HG02938 (cell line): Measurements from ENCODE around the gene P2RY12.

Source experiments
- ATAC-seq: cut with Tn5 transposase; IDR thresholded peaks from one replicate; pipeline ENCODE4 v1.9.1; 2021; ENCODE audit warnings: mild to moderate bottlenecking, moderate library complexity; ENCODE audit not compliant: unreplicated experiment

The P2RY12 gene

DNA sequence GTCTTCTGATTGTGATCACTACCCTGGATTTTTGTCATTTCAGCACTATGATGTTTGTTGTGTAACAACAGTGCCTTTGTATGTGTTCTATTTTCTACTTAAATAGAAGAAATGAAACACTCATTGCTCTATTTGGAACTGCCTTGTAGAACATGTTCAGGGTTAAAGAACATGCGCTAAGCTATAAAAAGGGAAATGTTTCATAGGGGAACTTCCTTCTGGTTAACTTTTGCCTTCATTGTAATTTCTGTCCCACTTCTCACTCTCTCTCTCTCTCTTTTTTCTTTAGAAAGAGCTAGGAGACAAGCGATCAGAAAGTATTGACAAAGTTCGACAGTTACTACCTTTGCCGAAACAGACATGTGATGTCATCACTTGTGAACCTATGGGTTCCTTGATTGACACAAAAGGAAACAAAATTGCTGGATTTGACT lies at the start of gene P2RY12:
P2RY12 (minus strand) TSS at position 13 of the 434 bp plus-strand sequence. CDS start 45,908 bp downstream, outside the sequence.
- ATAC-seq, result peak; percentile 39

DNA sequence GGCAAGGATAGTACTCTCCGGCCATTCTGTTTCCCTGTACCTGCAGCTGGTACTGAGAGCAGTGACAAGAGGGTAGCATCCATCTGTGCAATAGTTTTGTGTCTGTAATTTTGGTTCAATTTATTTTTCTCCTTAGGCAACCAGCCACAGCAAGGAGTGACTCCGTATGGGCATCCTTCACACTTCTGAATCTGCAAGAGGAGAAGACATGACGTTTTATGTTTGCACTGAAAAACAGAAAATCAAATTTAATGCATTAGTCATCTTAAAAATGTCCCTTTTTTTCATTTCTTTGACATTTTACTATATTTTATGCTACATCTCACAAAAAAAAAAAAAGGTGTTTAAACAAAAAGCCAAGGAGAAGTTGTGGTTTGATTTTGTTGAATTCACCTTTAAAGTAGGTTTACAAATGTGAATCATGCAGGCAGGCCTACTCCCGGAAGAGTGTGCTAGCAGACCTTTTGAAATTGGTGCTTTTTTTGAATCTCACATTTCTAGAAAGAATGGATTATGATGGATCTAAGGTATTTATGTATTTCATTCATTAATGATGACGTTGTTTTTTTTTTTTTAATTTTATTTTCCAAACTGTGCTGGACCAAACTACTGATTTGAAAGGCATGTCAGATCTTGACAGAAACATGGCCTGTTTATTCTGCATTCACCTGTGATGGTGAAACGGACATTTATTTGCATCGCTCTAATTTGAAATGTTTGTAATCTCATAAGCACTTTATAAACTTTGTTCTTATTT lies 48.2 kb upstream of the P2RY12 start:
- no peak for ATAC-seq

DNA sequence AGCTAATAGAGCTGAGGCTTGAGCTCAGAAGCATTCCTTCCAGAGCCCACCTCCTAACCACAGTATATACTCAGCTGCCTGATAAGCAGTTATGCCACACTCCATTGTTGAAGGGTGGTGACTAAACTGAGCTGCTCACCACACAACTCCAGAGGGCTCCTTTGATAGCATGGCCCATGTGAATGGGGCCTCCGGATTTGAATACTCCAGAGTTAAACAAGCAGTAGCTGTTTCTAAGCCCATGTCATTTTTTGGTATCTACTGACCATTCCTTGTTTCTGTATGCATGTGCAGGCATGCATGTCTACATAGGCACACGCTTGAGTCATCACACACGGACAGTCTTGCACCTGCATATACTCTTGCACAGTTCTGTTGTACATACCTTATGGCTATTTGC lies 47.4 kb upstream of the P2RY12 start:
- no peak for ATAC-seq

DNA sequence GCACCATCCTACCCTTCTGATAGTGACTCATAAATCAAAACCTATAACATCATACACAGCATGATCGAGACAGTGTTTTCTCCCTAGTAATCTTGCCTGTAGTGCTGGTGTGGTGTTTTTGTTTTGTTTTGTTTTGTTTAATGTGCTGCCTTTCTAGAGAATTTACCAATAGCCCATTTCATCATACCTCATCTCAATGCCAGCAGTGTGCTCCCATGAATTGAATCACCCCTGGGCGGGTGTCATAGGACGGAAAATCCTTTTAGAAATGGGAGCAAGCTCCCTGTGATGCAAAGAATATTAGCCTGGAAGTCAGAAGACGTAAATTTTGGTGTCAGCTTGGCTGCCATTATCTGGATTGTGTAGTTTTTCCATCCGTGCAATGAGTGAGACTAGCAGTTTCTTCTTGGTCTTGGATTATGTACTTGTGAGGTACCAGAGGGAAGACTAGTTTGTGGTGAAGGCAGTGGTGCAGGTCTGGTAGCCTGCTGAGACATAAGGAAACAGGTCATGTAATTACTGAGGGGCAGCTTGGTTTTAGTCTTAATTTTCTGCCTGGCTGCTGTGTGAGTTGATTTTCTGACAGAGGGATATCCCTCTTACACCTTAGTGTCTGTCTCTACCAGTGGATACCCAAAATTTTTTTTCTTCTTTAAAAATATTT lies 46.4 kb upstream of the P2RY12 start:
- no peak for ATAC-seq

DNA sequence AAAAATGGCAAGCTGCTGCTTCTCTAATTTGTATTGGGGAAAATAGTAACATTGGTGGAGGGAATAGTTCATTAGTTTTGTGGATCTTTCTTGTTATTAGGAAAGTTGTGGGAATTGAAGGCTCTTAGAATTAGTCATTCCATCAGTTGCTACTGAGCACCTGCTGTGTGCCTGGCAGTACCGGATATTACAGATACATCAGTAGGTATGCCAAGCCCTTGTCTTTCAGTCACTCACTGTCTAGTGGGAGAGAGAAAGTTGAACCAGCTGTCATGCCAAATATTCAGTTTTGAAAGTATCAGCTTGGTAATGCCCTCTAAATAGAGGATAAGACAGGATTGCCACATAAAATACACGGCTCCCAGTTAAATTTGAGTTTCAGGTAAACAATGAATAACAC lies 43.8 kb upstream of the P2RY12 start:
- no peak for ATAC-seq

DNA sequence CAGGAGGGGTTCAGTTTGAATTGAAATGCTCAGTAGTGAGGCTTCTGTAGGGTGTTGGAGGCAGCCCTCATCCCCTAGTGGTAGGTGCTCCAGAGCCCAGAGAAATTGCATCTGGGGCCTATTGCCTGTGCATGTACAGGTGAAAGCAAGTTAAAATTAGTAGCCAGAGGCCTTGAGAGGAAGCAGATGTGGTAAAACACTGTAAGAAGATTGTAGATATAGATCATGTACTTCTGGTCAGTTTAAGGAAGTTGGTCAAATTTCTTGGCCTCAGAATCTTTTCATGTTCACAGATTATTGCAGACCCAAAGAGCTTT lies 41.7 kb upstream of the P2RY12 start:
- ATAC-seq, result peak; percentile 88

DNA sequence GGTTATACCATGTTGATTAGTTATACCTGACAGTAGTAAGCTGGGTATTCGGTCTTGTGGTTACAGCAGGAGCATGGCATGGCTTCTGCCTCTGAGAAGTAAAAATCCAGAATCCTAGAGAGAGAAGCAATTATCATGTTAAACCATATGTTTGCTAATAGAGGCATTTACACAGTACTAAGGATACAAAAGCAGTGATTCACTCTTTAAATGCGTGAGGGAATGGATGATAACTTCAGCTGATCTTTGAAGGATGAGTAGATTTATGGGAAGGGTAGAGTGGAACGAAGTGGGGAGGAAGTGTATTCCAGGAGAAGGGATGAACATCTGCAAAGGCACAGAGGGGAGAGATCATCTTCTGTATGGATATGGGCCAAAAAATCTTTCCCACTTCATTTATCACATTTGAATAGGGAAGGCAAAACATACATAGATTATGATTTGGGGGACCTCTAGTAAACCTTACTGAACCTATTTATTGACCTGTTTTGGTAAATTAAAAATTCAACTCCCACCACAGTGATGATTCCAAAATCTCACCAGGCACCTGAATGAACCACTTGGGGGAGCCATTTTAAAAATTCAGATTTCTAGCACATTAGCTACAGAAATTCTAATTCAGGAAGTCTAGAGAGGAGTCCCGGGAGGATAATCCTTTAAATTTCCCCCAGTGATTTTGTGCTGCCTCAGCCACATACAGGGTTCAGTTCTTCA lies 41.2 kb upstream of the P2RY12 start:
- ATAC-seq, result peak; percentile 20

DNA sequence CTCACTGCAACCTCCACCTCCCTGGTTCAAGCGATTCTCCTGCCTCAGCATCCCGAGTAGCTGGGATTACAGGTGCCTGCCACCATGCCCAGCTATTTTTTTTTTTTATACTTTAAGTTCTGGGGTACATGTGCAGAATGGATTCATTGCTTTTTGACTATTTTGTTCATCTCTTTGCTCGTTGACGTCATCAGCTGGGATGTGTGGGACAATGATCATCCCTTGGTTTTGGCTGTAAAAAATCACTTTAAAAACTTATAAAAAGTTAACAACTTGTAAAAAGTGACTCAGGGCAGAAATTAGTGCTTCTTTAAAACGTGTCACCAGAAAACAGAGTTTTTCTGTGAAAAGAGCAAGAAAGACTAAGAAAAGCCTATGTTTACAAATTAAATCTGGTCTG lies 38.5 kb upstream of the P2RY12 start:
- no peak for ATAC-seq

DNA sequence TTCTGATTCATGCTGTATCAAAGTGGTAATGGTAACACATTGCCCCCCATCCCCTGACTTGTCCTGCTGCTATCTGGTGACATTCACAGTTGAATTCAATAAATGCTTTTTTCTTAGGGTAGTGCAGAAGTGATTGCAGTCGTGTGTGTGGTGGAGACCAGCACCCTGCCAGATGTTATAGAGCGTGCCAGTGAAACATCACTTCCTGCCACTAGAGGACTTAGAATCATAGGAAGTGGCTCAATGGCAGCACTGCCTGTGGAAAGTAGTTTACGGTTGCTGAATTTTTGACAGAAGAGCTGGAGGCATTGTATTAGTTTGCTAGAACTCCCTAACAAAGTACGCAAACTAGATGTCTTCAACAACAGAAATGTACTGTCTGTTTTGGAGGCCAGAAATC lies 37.4 kb upstream of the P2RY12 start:
- ATAC-seq, result no peak

DNA sequence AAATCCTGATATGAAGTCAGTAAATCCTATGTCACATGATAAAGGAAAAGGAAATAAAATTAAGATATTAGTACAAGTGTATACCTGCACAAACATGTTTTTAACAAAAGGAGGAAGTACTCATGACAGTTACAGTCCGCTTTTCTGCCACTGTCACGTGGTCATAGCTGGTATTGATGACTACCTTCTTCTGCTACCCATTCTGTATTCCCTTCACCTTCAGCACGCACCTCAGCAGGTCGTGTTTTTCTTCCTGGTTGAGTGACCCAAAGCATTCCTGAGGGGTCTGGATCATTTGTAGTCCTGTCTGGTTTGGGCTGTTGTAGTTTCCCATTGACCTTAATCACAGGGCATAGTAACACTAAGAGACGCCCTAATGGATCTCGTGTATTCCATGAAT lies 35.3 kb upstream of the P2RY12 start:
- ATAC-seq, result no peak

DNA sequence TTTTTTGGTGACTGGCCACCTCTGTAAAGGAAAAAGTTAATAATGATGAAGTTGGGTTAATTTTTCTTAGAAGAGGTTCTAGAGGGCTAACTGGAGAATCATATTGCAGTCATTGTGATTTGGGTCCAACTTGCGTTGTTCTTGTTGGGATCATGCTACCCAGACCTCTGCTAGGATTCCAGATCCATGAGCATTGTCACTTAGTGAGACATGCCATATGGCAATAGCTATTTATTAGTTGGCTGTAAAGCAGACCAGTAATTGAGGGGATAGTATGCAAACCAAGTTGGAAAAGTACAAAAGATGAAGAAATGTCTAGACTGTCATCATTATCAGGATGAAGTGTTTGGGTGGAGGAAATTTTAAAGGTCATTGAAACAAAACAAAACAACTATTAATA lies 30.7 kb upstream of the P2RY12 start:
- ATAC-seq, result no peak

DNA sequence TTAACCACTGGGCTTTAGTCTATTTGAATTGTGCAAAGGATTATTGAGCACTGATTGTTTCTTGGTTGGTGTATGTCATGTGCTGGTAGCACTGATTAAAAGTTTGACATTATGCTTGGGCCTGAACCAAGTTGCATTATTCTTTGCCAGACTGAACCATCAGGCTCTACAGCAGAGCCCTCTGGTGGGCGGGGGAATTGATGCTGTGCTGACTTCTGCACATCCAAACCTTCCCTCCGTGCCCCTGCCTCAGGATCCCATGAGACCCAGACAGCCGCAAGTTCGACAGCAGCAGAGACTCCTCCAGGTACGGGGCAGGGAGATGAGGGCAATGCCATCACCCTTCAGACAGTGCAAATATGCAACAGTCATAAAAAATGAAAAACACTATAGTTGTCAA lies 28.4 kb upstream of the P2RY12 start:
- no peak for ATAC-seq

DNA sequence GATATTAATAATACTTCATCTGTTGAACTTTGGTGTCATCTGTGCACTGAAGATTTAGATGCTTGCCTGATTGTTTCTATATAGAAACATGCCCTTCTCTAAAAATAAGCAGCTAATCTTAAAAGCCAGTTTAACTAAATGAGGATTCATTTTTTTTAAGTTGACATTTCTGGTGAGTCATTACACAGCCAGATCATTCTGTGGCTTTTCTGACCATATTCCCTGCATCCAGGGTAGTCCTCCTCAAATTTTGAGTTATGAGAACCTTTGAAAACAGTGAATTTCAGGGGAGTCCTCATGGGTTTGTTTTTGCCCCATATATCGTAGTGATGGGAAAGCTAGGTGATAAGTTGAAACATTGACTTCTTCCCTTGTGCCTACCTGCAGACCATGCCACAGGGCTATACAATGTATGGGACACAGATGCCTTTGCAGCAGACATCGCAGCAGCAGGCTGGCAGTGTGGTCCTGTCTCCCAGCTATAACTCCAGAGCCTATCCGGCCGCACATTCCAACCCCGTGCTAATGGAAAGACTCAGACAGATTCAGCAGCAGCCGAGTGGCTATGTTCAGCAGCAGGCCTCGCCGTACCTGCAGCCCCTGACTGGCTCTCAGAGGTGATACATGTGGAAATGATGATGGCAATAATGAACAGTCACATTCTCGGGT lies 26.5 kb upstream of the P2RY12 start:
- no peak for ATAC-seq

DNA sequence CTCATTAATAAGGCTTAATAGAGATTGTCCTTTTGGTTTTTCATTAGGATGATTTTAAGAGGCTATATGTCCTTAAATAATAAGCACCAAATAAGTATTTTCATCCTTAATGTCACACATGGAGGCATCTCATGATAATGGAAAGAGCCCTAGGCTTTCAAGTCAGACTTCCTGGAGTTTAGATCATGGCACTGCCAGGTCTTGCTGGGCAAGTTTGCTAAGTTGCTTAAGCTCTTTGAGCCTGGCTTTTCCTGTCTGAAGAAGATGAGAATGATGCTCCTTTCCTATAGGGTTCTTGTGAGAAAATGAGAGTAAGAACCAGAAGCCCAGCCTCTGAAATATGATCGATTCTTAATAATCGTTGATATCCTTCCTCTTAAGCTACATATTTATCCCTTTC lies 23.4 kb upstream of the P2RY12 start:
- no peak for ATAC-seq

DNA sequence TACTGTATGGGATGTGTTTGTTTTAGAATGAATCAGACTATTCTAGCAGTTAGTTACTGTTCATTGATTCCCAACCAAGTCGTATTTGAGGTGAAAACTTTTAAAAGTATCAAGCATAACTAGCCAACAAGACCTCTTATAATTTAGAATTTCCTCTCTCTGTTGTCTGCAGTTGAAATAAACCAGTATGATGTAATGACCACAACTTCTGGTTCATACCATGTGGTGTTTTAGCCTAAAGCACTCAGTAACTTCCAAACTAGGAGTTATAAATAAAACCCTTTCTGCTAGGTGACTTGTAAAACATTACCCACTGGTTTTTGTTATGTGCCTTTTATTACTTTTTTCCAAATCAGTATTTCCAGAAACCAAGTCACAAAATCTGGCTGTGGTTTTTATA lies 19.8 kb upstream of the P2RY12 start:
- peak; percentile 71 for ATAC-seq

DNA sequence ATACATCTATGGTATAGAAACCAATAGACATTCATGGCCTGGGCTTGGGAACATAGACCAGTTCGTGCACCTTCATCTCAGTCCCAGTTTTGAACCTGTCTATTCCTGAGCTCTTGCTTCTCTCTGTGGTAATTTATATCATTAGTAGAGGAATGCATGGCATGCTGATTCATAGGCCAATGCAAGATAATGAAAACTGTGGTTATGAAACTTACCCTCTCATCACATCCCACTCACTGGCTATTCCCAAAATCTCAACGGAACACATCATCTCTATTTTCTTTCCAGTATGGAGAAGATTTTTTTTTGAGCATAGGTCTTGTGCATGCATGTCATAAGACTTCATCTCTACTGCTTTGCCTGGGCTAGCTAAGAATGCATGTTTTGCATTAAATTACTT lies 18.7 kb upstream of the P2RY12 start:
- no peak for ATAC-seq

DNA sequence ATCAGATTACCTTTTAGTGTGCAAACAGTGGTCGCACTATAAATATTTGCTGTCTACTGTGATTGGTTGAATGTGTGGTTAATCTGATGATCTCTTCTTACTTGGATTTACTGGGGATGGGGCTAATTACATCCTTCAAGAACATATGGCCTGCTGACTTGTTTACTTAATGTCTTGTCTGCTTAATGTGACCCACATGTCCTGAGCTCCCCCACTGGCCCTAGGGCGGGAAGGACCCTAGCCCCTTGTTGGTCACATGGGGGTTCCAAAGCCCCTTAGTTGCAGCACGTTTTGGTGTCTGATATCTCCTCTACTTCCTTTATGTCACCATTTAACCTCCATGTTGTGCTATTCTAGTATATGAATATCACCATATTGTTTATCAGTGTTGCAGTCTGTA lies 17.8 kb upstream of the P2RY12 start:
- no peak for ATAC-seq

DNA sequence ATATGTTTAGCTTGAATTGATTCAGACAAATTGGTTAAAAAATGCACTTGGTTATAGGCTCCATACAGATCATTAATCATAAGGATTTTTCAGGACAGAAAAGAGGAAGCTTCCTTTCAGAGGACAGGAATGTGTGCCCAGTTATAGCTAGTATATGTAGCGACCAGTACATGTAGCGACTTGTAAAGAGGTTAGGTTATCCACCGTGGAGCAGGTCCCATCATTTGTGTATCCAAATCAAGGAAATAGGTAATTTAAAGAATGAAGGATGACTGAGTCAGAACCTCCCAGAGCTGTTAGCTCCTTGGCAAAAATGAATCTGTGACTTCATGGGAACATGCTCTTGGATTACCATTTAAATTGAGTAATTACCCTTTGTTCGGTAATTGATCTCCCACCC lies 15.8 kb upstream of the P2RY12 start:
- ATAC-seq, result no peak

DNA sequence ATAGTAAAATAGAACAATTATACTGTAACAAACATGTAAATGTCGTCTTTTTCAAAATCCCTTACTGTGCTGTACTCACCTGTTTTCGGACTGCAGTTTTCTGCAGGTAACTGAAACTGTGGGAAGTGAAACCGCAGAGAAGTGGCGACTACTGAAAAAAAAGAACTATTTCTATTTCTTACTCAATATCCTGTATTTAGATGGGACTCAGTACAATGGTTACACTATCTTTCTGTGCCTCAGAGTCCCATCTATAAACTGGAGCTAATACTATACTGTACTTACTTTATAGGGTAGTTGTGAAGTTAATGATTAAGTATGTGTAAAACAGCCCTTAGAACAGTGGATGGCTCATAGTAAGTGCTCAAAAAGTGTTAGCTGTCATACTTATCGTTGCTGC lies 14.3 kb upstream of the P2RY12 start:
- ATAC-seq, result peak; percentile 73

DNA sequence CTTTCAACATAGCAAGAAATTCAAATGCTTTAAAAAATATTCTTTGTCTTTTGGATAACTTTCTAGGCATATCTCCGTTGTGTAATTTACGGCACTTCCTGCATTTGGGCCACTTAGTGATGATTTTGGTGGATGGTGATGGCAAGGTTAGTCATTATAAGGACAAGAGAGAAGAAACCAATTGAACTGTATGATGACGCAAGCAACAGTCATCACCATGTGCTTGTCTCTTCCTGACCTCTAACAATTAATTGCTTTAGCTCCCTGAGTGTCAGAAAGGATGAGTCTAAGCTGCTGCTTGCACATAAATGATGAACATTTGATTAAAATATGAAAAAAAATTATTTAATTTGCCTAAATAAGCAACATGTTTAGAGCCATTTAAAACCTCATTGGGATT lies 11.3 kb upstream of the P2RY12 start:
- ATAC-seq, result no peak

DNA sequence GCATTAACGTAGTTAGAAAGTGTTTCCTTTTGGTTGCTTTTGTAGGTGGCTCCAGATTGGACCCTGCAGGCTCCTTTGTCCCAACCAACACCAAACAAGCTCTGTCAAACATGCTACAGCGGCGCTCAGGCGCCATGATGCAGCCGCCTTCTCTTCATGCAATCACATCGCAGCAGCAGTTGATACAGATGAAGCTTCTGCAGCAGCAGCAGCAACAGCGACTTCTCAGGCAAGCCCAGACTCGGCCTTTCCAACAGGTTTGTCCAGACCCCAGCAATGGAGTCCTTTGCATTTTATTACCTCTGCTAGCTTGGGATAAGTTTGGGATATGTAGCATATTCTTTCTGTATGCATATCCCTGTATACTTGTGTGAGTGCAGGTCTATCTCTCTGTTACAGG lies 10.1 kb upstream of the P2RY12 start:
- no peak for ATAC-seq

DNA sequence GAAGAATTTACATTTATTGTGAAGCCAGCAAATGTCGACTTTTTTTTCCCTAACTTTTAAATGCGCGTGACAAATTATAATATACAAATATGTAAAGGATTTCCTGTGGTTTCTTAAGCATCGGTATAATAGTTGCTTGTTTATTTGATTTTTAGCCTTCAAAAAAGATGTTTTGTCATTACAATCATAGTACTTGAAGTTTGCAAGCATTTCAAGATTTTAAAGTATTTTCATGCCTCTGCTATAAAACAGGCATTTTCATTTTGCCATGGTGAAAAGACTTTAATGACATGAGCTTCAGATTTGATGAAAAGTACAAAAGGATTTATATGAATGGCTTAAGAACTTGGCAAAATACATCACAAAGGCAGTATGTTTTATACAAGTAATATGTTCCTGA lies 9.4 kb upstream of the P2RY12 start:
- no peak for ATAC-seq
